ENCODE data around the gene SETD1A.

The SETD1A gene

GRCh38 chr16:30980959-30981358, 23.4 kb downstream of the SETD1A start:
- H4K12ac ChIP-seq (ENCODE audit: low read depth, low read length) = no peak overlapping the region
- peaks cover 76 to 78% of the 10 kb centered on the region in 2 experiments for H3K36me3 ChIP-seq (ENCODE audit: control insufficient read depth in 1 of 2, insufficient read depth in 2 of 2, low read length in 2 of 2)
- H2BK5ac ChIP-seq (ENCODE audit: low read depth, low read length, poor library complexity) = no peak overlapping the region
- H3K18ac ChIP-seq (ENCODE audit: low read length) = no peak overlapping the region
- H3K14ac ChIP-seq (ENCODE audit: low read length) = no peak overlapping the region
- no peak overlapping the region for H3K9ac ChIP-seq (ENCODE audit: low read length)
- H2BK120ac ChIP-seq (ENCODE audit: insufficient read depth, low read length, poor library complexity) = no peak overlapping the region
- no peaks in the 10 kb centered on the region for H3K79me2 ChIP-seq (ENCODE audit: control insufficient read depth, insufficient read depth, low read length, poor library complexity)
- H3K9me3 ChIP-seq (ENCODE audit: insufficient read depth, low read depth, low read length) = peaks cover 3% of the 10 kb centered on the region
- no peaks in the 10 kb centered on the region for H3K4me1 ChIP-seq (ENCODE audit: control insufficient read depth in 1 of 2, insufficient read depth in 2 of 2, low read length in 2 of 2)
- DNase-seq = no peak
- H3K4me2 ChIP-seq (ENCODE audit: low read length) = no peak overlapping the region
- no peak overlapping the region for H2BK12ac ChIP-seq (ENCODE audit: low read length)
- H3K27ac ChIP-seq (ENCODE audit: low read depth, low read length) = no peak overlapping the region
- H3K79me1 ChIP-seq (ENCODE audit: low read length) = no peaks in the 10 kb centered on the region
- H2AFZ ChIP-seq (ENCODE audit: insufficient read depth, low read length, poor library complexity) = no peak overlapping the region
- H4K91ac ChIP-seq (ENCODE audit: low read depth, low read length) = no peak overlapping the region
- no peak overlapping the region for H3K4me3 ChIP-seq (ENCODE audit: low read depth, low read length)
- WGBS (ENCODE audit: extremely low coverage, insufficient coverage, insufficient read length) = no CpG with 5 or more reads among the region's 14 CpGs
- H2AK5ac ChIP-seq (ENCODE audit: low read length) = no peak overlapping the region
- H3K27me3 ChIP-seq (ENCODE audit: insufficient read depth, low read length) = no peaks in the 10 kb centered on the region
- H3K4ac ChIP-seq (ENCODE audit: low read depth, low read length) = no peak overlapping the region
- H4K8ac ChIP-seq (ENCODE audit: low read depth, low read length) = no peak overlapping the region
- no peak overlapping the region for H3K23ac ChIP-seq (ENCODE audit: low read length)

- no peak overlapping the region for H3K18ac ChIP-seq (ENCODE audit: low read length)
- no peak overlapping the region for H2BK120ac ChIP-seq (ENCODE audit: insufficient read depth, low read length, poor library complexity)
- no peak overlapping the region for H3K4me2 ChIP-seq (ENCODE audit: low read length)
Measured at GRCh38 chr16:30982548-30983288, 25.2 kb downstream of the SETD1A start.

GRCh38 chr16:30983289-30983889, 25.8 kb downstream of the SETD1A start:
- Histone ChIP-seq H2BK12ac (ENCODE audit: low read length) (no peak overlapping the region), H3K27me3 (ENCODE audit: insufficient read depth, low read length) (no peaks in the 10 kb centered on the region), H3K4me2 (ENCODE audit: low read length) (no peak overlapping the region), H3K9ac (ENCODE audit: low read length) (no peak overlapping the region), H4K91ac (ENCODE audit: low read depth, low read length) (no peak overlapping the region), H3K4ac (ENCODE audit: low read depth, low read length) (no peak overlapping the region), H3K27ac (ENCODE audit: low read depth, low read length) (no peak overlapping the region), H2AK5ac (ENCODE audit: low read length) (no peak overlapping the region), H3K9me3 (ENCODE audit: insufficient read depth, low read depth, low read length) (peaks cover 2% of the 10 kb centered on the region), H3K79me2 (ENCODE audit: control insufficient read depth, insufficient read depth, low read length, poor library complexity) (no peaks in the 10 kb centered on the region), H3K14ac (ENCODE audit: low read length) (no peak overlapping the region), H3K4me3 (ENCODE audit: low read depth, low read length) (no peak overlapping the region), H3K23ac (ENCODE audit: low read length) (no peak overlapping the region), H2BK120ac (ENCODE audit: insufficient read depth, low read length, poor library complexity) (no peak overlapping the region), H3K18ac (ENCODE audit: low read length) (no peak overlapping the region), H2AFZ (ENCODE audit: insufficient read depth, low read length, poor library complexity) (no peak overlapping the region), H3K79me1 (ENCODE audit: low read length) (no peaks in the 10 kb centered on the region), H4K8ac (ENCODE audit: low read depth, low read length) (no peak overlapping the region), H4K12ac (ENCODE audit: low read depth, low read length) (no peak overlapping the region), H2BK5ac (ENCODE audit: low read depth, low read length, poor library complexity) (no peak overlapping the region), H3K36me3 (ENCODE audit: control insufficient read depth in 1 of 2, insufficient read depth in 2 of 2, low read length in 2 of 2) (peaks cover 56 to 61% of the 10 kb centered on the region in 2 experiments), H3K4me1 (ENCODE audit: control insufficient read depth in 1 of 2, insufficient read depth in 2 of 2, low read length in 2 of 2) (no peaks in the 10 kb centered on the region)
- no CpG with 5 or more reads among the region's 25 CpGs for WGBS (ENCODE audit: extremely low coverage, insufficient coverage, insufficient read length)
- DNase-seq = no peak

More at GRCh38 chr16:30982548-30983288, 25.2 kb downstream of the SETD1A start:
- Histone ChIP-seq H3K9ac (ENCODE audit: low read length) (no peak overlapping the region), H4K8ac (ENCODE audit: low read depth, low read length) (no peak overlapping the region), H3K4ac (ENCODE audit: low read depth, low read length) (no peak overlapping the region), H3K14ac (ENCODE audit: low read length) (no peak overlapping the region), H4K91ac (ENCODE audit: low read depth, low read length) (no peak overlapping the region), H3K4me3 (ENCODE audit: low read depth, low read length) (no peak overlapping the region), H3K9me3 (ENCODE audit: insufficient read depth, low read depth, low read length) (peaks cover 2% of the 10 kb centered on the region), H2AFZ (ENCODE audit: insufficient read depth, low read length, poor library complexity) (no peak overlapping the region), H2AK5ac (ENCODE audit: low read length) (no peak overlapping the region), H3K4me1 (ENCODE audit: control insufficient read depth in 1 of 2, insufficient read depth in 2 of 2, low read length in 2 of 2) (no peaks in the 10 kb centered on the region), H3K79me1 (ENCODE audit: low read length) (no peaks in the 10 kb centered on the region), H2BK5ac (ENCODE audit: low read depth, low read length, poor library complexity) (no peak overlapping the region), H3K27me3 (ENCODE audit: insufficient read depth, low read length) (no peaks in the 10 kb centered on the region), H2BK12ac (ENCODE audit: low read length) (no peak overlapping the region), H4K12ac (ENCODE audit: low read depth, low read length) (no peak overlapping the region), H3K27ac (ENCODE audit: low read depth, low read length) (no peak overlapping the region), H3K79me2 (ENCODE audit: control insufficient read depth, insufficient read depth, low read length, poor library complexity) (no peaks in the 10 kb centered on the region), H3K23ac (ENCODE audit: low read length) (no peak overlapping the region), H3K36me3 (ENCODE audit: control insufficient read depth in 1 of 2, insufficient read depth in 2 of 2, low read length in 2 of 2) (peaks cover 60 to 65% of the 10 kb centered on the region in 2 experiments)
- no peak for DNase-seq
- no CpG with 5 or more reads among the region's 17 CpGs for whole genome bisulfite sequencing (ENCODE audit: extremely low coverage, insufficient coverage, insufficient read length)

- Histone ChIP-seq H3K4me3 (ENCODE audit: low read depth, low read length) (no peak overlapping the region), H2AFZ (ENCODE audit: insufficient read depth, low read length, poor library complexity) (no peak overlapping the region), H4K8ac (ENCODE audit: low read depth, low read length) (no peak overlapping the region), H3K79me2 (ENCODE audit: control insufficient read depth, insufficient read depth, low read length, poor library complexity) (no peaks in the 10 kb centered on the region), H2BK12ac (ENCODE audit: low read length) (no peak overlapping the region), H3K27ac (ENCODE audit: low read depth, low read length) (no peak overlapping the region), H3K9me3 (ENCODE audit: insufficient read depth, low read depth, low read length) (peaks cover 2% of the 10 kb centered on the region), H3K27me3 (ENCODE audit: insufficient read depth, low read length) (no peaks in the 10 kb centered on the region), H3K18ac (ENCODE audit: low read length) (no peak overlapping the region), H3K14ac (ENCODE audit: low read length) (no peak overlapping the region), H4K91ac (ENCODE audit: low read depth, low read length) (no peak overlapping the region), H2BK120ac (ENCODE audit: insufficient read depth, low read length, poor library complexity) (no peak overlapping the region), H3K36me3 (ENCODE audit: control insufficient read depth in 1 of 2, insufficient read depth in 2 of 2, low read length in 2 of 2) (peaks cover 50 to 56% of the 10 kb centered on the region in 2 experiments), H3K4me1 (ENCODE audit: control insufficient read depth in 1 of 2, insufficient read depth in 2 of 2, low read length in 2 of 2) (no peaks in the 10 kb centered on the region), H4K12ac (ENCODE audit: low read depth, low read length) (no peak overlapping the region), H3K4ac (ENCODE audit: low read depth, low read length) (no peak overlapping the region), H3K23ac (ENCODE audit: low read length) (no peak overlapping the region), H2BK5ac (ENCODE audit: low read depth, low read length, poor library complexity) (no peak overlapping the region), H3K79me1 (ENCODE audit: low read length) (no peaks in the 10 kb centered on the region), H2AK5ac (ENCODE audit: low read length) (no peak overlapping the region), H3K9ac (ENCODE audit: low read length) (no peak overlapping the region), H3K4me2 (ENCODE audit: low read length) (no peak overlapping the region)
- DNase-seq = no peak
- WGBS (ENCODE audit: extremely low coverage, insufficient coverage, insufficient read length) = no CpG with 5 or more reads among the region's 14 CpGs
Measured at GRCh38 chr16:30983898-30984610, 26.5 kb downstream of the SETD1A start.
